ENCODE results near the gene SLC6A8.
"Not testable (repeated sequence)": the region's sequence is repeated elsewhere in the genome, so short reads cannot be mapped to it uniquely, and the experiment has no call there.

Gene SLC6A8

GRCh38 chrX:153733651-153734240 is 46.0 kb downstream of the SLC6A8 start:
- no peak for DNase-seq

- no peak for DNase-seq
These were observed 47.1 kb downstream of the SLC6A8 start for GRCh38 chrX:153734871-153735270.

- no peak for DNase-seq
These were observed 47.5 kb downstream of the SLC6A8 start for GRCh38 chrX:153735274-153735673.

- no peak for DNase-seq
These were observed 48.5 kb downstream of the SLC6A8 start for GRCh38 chrX:153736071-153736820.

- DNase-seq: no peak
These were observed 49.2 kb downstream of the SLC6A8 start for GRCh38 chrX:153736871-153737441.

- no peak for DNase-seq
These were observed 50.4 kb downstream of the SLC6A8 start for GRCh38 chrX:153738056-153738605.

- DNase-seq: peak; percentile 17 to 25
These were observed 52.2 kb downstream of the SLC6A8 start for GRCh38 chrX:153739754-153740486.

GRCh38 chrX:153740631-153741222 is 53.0 kb downstream of the SLC6A8 start:
- DNase-seq: no peak

GRCh38 chrX:153741446-153741845 is 53.7 kb downstream of the SLC6A8 start:
- DNase-seq: no peak

GRCh38 chrX:153742111-153742510 is 54.4 kb downstream of the SLC6A8 start:
- not testable (repeated sequence) for DNase-seq

- not testable (repeated sequence) for DNase-seq
These were observed 55.2 kb downstream of the SLC6A8 start for GRCh38 chrX:153742796-153743467.

GRCh38 chrX:153743468-153744209 is 55.9 kb downstream of the SLC6A8 start:
- not testable (repeated sequence) for DNase-seq

- DNase-seq: no peak
These were observed 56.7 kb downstream of the SLC6A8 start for GRCh38 chrX:153744210-153745066.

- DNase-seq: not testable (repeated sequence)
These were observed 57.3 kb downstream of the SLC6A8 start for GRCh38 chrX:153745067-153745433.
